ENCODE measurements around the gene TAOK2. TPM values are rescaled to one million over a fixed set of nuclear protein-coding genes. Genes with fewer than 3 reads are reported as not detected.

The TAOK2 gene
- total RNA-seq, 4 donors from 2014 or later = 48.8 to 62.6 (median 55.2) TPM

- Histone ChIP-seq H3K9me3 (no peaks in the 10 kb centered on the region), H3K27me3 (no peaks in the 10 kb centered on the region), H3K36me3 (peaks cover 8 to 13% of the 10 kb centered on the region in 2 donors), H3K27ac (peak within 1 kb of the TSS; percentile 85 to 96 (median 89)), H3K4me3 (replicated peaks in 1 of 3) (peak within 1 kb of the TSS; percentile 24 to 81 (median 66)), H3K4me1 (peaks cover 13 to 15% of the 10 kb centered on the region in 2 donors)
- peak; percentile 46 to 65 for TF ChIP-seq POLR2A (IDR thresholded peaks at IDR 0.05)
- TF ChIP-seq CTCF (IDR thresholded peaks at IDR 0.05) = no peak
- intact Hi-C loops (cut with DNase I) = loop anchor here (2.0 kb wide), 1 partner anchor 19 kb away; no protein-coding TSS in a partner anchor
- WGBS, 2 donors = 1% methylated on average over 39 to 49 of the region's 53 CpGs
- peak; percentile 87 to 89 for DNase-seq
Measured at GRCh38 chr16:29995324-29995910, 21.7 kb downstream of the TAOK2 start, which contains the start of gene HIRIP3. TSS of gene HIRIP3 (minus strand) at chr16:29995617. CDS start at chr16:29995605, 12 bp downstream.

GRCh38 chr16:29995911-29996765, 22.5 kb downstream of the TAOK2 start, which contains the start of gene INO80E:
TSS of gene INO80E (plus strand) at chr16:29996241. CDS start at chr16:29996311, 70 bp downstream.
- H3K36me3 ChIP-seq = peaks cover under 1 to 6% of the 10 kb centered on the region in 2 donors
- WGBS, 2 donors = 1% methylated on average over 27 to 36 of the region's 65 CpGs

GRCh38 chr16:29996766-29997250, 23.1 kb downstream of the TAOK2 start:
- no peaks in the 10 kb centered on the region for H3K36me3 ChIP-seq
- H3K27ac ChIP-seq = no peak overlapping the region
- no peaks in the 10 kb centered on the region for H3K9me3 ChIP-seq
- H3K27me3 ChIP-seq = no peaks in the 10 kb centered on the region
- no peak for DNase-seq
- peaks cover 13 to 15% of the 10 kb centered on the region in 2 donors for H3K4me1 ChIP-seq
- WGBS, 2 donors = 24 to 25% methylated on average over 9 of the region's 9 CpGs
- no peak for TF ChIP-seq CTCF (IDR thresholded peaks at IDR 0.05)
- TF ChIP-seq POLR2A (IDR thresholded peaks at IDR 0.05) = no peak
- intact Hi-C loops (cut with DNase I) = no loop called here
- H3K4me3 ChIP-seq (replicated peaks in 1 of 3) = peak overlapping the region; percentile 24 to 66 (median 58)

More at GRCh38 chr16:29995911-29996765, 22.5 kb downstream of the TAOK2 start, which contains the start of gene INO80E:
- no peaks in the 10 kb centered on the region for H3K27me3 ChIP-seq
- intact Hi-C loops (cut with DNase I) = loop anchor here (2.0 kb wide), 1 partner anchor 19 kb away; no protein-coding TSS in a partner anchor
- H3K4me1 ChIP-seq = peaks cover 13 to 15% of the 10 kb centered on the region in 2 donors
- no peaks in the 10 kb centered on the region for H3K9me3 ChIP-seq
- TF ChIP-seq CTCF (IDR thresholded peaks at IDR 0.05) = peak in 1 of 6 experiments; percentile 15
- TF ChIP-seq POLR2A (IDR thresholded peaks at IDR 0.05) = peak in 1 of 2 donors; percentile 61
- H3K4me3 ChIP-seq (replicated peaks in 1 of 3) = peak within 1 kb of the TSS; percentile 24 to 81 (median 66)
- DNase-seq = peak; percentile 98 to 99
- H3K27ac ChIP-seq = peak within 1 kb of the TSS; percentile 85 to 96 (median 89)

DNA sequence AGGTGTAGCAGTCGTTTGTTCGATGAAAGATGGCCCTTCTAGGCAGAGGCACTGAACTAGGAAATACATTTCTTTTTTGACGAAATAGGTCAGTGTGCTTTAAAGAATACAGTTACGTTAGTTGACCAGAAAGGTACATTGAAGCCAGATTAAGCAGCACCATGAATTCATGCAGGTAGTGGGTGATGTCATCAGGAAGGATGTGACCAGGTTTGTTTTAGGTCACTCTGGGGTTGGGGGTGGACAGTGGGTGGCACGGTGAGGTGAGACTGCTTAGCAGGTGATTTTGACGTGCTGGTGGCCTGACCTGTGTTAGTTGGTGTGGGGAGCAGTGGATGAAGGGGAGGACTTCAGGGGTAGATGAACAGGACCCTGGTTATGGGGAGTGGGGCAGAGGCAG, 25.9 kb downstream of the TAOK2 start:
- H3K9me3 ChIP-seq = no peaks in the 10 kb centered on the region

More for the DNA sequence above, 25.9 kb downstream of the TAOK2 start:
- no peak for TF ChIP-seq CTCF (IDR thresholded peaks at IDR 0.05)
- no peak for TF ChIP-seq POLR2A (IDR thresholded peaks at IDR 0.05)
- Histone ChIP-seq H3K4me3 (replicated peaks in 1 of 3) (no peak overlapping the region), H3K36me3 (peaks cover 0 to 2% of the 10 kb centered on the region in 2 donors), H3K4me1 (peaks cover 10 to 12% of the 10 kb centered on the region in 2 donors), H3K27ac (no peak overlapping the region), H3K27me3 (no peaks in the 10 kb centered on the region)
- intact Hi-C loops (cut with DNase I) = loop anchor here (5.0 kb wide), 1 partner anchor 302 kb away; no protein-coding TSS in a partner anchor
- 93% methylated on average over 6 of the region's 6 CpGs for WGBS, 2 donors
- no peak for DNase-seq

Measured in thyroid gland (tissue), 4 donors.